Measurements from ENCODE around the gene KCNA2.

Gene KCNA2

GRCh38 chr1:110603058-110603457, 3.1 kb downstream of the KCNA2 start:
- TF ChIP-seq GATA1 (IDR thresholded peaks at IDR 0.05; ENCODE audit: low read depth, low read length) (no peak), POLR2A (IDR thresholded peaks at IDR 0.05; ENCODE audit: low read length) (no peak)
- no peak for DNase-seq

- TF ChIP-seq POLR2A (IDR thresholded peaks at IDR 0.05; ENCODE audit: low read length) = no peak
- no peak for DNase-seq
Observed at GRCh38 chr1:110602466-110602865, 3.7 kb downstream of the KCNA2 start.

GRCh38 chr1:110601332-110601731, 4.8 kb downstream of the KCNA2 start:
- no peak for DNase-seq
- no peak for TF ChIP-seq GATA1 (IDR thresholded peaks at IDR 0.05; ENCODE audit: low read depth, low read length)
- TF ChIP-seq POLR2A (IDR thresholded peaks at IDR 0.05; ENCODE audit: low read length) = no peak

GRCh38 chr1:110600716-110601115, 5.4 kb downstream of the KCNA2 start:
- no peak for DNase-seq
- no peak for TF ChIP-seq POLR2A (IDR thresholded peaks at IDR 0.05; ENCODE audit: low read length)
- TF ChIP-seq GATA1 (IDR thresholded peaks at IDR 0.05; ENCODE audit: low read depth, low read length) = no peak

- no peak for DNase-seq
- TF ChIP-seq POLR2A (IDR thresholded peaks at IDR 0.05; ENCODE audit: low read length) (no peak), GATA1 (IDR thresholded peaks at IDR 0.05; ENCODE audit: low read depth, low read length) (no peak)
Observed at GRCh38 chr1:110597966-110598365, 8.2 kb downstream of the KCNA2 start.

GRCh38 chr1:110596312-110596711, 9.8 kb downstream of the KCNA2 start:
- TF ChIP-seq POLR2A (IDR thresholded peaks at IDR 0.05; ENCODE audit: low read length) (no peak), GATA1 (IDR thresholded peaks at IDR 0.05; ENCODE audit: low read depth, low read length) (no peak)
- no peak for DNase-seq

- no peak for TF ChIP-seq POLR2A (IDR thresholded peaks at IDR 0.05; ENCODE audit: low read length)
- TF ChIP-seq GATA1 (IDR thresholded peaks at IDR 0.05; ENCODE audit: low read depth, low read length) = no peak
- DNase-seq = no peak
Observed at GRCh38 chr1:110595353-110595710, 10.8 kb downstream of the KCNA2 start.

GRCh38 chr1:110594456-110595352, 11.5 kb downstream of the KCNA2 start:
- no peak for DNase-seq
- TF ChIP-seq POLR2A (IDR thresholded peaks at IDR 0.05; ENCODE audit: low read length) (no peak), GATA1 (IDR thresholded peaks at IDR 0.05; ENCODE audit: low read depth, low read length) (no peak)

GRCh38 chr1:110593902-110594301, 12.3 kb downstream of the KCNA2 start:
- DNase-seq = no peak
- no peak for TF ChIP-seq POLR2A (IDR thresholded peaks at IDR 0.05; ENCODE audit: low read length)
- TF ChIP-seq GATA1 (IDR thresholded peaks at IDR 0.05; ENCODE audit: low read depth, low read length) = no peak

GRCh38 chr1:110591956-110592355, 14.2 kb downstream of the KCNA2 start:
- TF ChIP-seq POLR2A (IDR thresholded peaks at IDR 0.05; ENCODE audit: low read length) (no peak), GATA1 (IDR thresholded peaks at IDR 0.05; ENCODE audit: low read depth, low read length) (no peak)

GRCh38 chr1:110588991-110589390, 17.2 kb downstream of the KCNA2 start:
- no peak for DNase-seq
- no peak for TF ChIP-seq POLR2A (IDR thresholded peaks at IDR 0.05; ENCODE audit: low read length)
- no peak for TF ChIP-seq GATA1 (IDR thresholded peaks at IDR 0.05; ENCODE audit: low read depth, low read length)

More at GRCh38 chr1:110591956-110592355, 14.2 kb downstream of the KCNA2 start:
- DNase-seq = no peak

- DNase-seq = no peak
- no peak for TF ChIP-seq GATA1 (IDR thresholded peaks at IDR 0.05; ENCODE audit: low read depth, low read length)
- TF ChIP-seq POLR2A (IDR thresholded peaks at IDR 0.05; ENCODE audit: low read length) = no peak
Observed at GRCh38 chr1:110588486-110588885, 17.7 kb downstream of the KCNA2 start.

- no peak for DNase-seq
- TF ChIP-seq GATA1 (IDR thresholded peaks at IDR 0.05; ENCODE audit: low read depth, low read length) = no peak
- TF ChIP-seq POLR2A (IDR thresholded peaks at IDR 0.05; ENCODE audit: low read length) = no peak
Observed at GRCh38 chr1:110587906-110588305, 18.3 kb downstream of the KCNA2 start.

GRCh38 chr1:110585481-110585880, 20.7 kb downstream of the KCNA2 start:
- DNase-seq = no peak
- no peak for TF ChIP-seq POLR2A (IDR thresholded peaks at IDR 0.05; ENCODE audit: low read length)
- no peak for TF ChIP-seq GATA1 (IDR thresholded peaks at IDR 0.05; ENCODE audit: low read depth, low read length)

- DNase-seq = no peak
- TF ChIP-seq POLR2A (IDR thresholded peaks at IDR 0.05; ENCODE audit: low read length) = no peak
- TF ChIP-seq GATA1 (IDR thresholded peaks at IDR 0.05; ENCODE audit: low read depth, low read length) = no peak
Observed at GRCh38 chr1:110584045-110584444, 22.1 kb downstream of the KCNA2 start.

All from erythroblast (primary cell).